AG08395 (cell line): ENCODE data around the gene HOXC11.
A peak's percentile ranks its signal among the peaks of the same experiment; 100 is the strongest.

Experiments used
- DNase-seq: peaks from one replicate; pipeline ENCODE4 v3.0.0; 2012; ENCODE audit warnings: mixed read lengths, low spot score

HOXC11 gene

DNA sequence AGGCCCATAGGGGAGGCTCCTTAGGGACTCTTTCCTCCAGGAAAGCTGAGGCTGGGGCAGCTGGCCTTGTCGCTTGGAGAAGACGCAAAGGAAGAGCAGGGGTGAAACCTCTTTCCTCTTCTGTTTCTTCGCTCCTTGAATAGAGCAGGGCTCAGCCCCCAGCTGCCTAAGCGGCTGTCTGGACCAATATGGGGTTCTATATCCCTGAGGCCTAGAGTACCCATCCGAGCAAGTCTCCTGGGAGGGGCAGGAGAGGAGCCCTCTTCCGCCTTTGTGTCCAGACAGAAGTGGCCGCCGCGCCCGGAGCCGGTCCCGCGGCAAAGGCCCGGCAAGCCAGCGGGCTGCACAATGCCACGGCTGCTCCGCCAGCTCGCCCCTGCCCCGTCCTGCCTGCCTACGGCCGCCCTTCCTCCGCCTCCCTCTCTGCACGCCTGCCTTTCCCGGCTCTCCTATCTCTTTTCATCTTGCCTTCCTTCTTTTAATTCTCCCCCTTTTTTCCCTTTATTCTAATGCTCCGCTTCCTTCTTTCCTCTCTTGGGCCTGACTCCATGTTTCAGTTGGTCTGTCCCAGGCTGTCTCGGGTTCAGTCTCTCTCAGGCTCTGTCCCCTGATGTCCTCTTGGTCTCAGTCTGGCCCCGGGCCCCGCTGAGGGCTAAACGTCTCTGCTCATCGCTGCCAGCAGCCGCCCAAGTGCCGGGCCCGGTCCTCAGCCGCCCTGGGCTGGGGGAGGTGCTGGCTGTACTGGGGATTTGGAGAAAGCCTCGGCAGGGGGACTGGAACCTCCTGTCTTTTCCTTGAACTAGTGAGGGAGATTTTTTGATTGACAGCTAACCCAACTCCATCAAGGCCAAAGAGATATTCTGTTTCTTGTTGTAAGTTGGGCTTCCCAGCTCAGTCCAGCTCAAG, 24.5 kb downstream of the HOXC11 start:
- no peak for DNase-seq

DNA sequence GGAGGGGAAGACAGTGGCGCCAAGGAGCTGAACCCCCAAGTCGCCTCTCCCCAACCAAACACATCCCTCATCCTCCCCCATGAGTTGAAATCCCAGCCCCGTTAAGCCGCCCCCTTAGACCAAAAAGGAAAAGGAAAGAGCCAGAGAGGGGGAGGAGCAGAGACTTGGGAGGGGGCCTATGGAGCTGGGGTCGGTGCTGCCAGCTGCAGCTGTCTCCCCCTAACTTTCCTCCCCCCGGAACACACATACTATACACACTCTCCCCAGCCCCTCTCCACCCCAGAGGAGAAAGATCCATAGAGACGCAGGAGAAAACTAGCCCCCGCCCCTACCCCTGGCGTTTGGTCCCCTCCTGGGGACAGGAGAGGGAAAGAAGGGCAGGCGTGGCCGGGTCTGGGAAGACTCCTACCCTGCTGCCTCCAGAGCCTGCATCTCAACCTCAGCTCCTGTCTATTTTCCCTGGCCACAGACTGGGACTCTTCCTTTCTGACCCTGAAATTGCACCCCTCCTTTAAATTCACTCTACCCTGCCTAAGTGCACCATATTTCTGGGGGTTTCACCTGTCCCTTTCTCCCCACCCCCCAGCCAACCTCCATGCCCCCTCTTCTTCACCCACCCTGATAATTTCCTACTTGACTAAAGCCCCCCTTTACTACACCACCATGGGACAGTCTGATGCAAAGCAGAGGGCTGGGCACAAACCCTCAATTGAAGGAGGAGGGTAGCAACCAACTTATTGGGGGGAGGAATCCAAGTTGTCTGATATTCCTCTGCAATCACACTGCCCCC, 25.4 kb downstream of the HOXC11 start:
- DNase-seq = no peak

DNA sequence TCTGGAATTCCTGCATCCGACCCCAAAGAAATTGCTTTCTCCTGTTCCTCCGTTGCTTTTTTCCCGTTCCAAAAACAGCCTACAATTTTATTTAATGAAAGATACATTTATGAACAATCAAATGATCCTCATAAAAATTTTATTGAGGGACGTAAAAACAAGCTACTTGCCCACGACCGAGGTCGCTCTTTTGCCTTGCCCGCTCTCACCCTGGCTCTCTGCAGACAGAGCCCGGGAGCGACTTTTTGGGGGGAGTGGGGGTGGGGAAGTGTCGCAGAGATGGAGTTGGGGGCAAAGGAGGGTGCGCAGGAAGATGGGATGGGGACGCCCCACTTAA, 25.9 kb downstream of the HOXC11 start:
- no peak for DNase-seq

DNA sequence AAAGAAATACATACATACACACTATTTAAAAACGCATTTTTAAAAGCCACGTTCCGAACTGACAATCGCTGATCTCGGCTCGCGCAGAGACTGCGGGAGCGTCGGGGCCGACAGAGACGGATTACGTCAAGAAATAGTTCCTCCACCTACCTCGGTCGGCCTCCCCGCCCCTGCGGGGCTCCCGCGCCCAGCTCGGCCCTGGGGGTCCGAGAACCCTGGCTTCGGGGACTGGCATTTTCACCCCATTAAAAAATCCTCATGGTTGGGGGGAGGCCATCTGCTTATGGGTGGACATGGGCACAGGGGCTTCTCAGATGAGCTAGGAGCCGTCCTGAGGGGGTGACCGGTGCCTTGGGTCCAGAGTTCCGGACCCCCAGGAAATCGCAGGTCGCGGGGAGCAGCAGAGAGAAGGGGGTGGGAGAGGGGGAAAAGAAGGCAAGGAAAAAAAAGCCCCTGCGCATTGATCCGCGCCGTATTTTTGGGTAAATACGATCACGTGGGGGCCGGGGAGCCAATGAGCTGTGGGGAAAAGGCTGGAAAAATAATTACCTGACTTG, 26.7 kb downstream of the HOXC11 start:
- peak; percentile 72 for DNase-seq

DNA sequence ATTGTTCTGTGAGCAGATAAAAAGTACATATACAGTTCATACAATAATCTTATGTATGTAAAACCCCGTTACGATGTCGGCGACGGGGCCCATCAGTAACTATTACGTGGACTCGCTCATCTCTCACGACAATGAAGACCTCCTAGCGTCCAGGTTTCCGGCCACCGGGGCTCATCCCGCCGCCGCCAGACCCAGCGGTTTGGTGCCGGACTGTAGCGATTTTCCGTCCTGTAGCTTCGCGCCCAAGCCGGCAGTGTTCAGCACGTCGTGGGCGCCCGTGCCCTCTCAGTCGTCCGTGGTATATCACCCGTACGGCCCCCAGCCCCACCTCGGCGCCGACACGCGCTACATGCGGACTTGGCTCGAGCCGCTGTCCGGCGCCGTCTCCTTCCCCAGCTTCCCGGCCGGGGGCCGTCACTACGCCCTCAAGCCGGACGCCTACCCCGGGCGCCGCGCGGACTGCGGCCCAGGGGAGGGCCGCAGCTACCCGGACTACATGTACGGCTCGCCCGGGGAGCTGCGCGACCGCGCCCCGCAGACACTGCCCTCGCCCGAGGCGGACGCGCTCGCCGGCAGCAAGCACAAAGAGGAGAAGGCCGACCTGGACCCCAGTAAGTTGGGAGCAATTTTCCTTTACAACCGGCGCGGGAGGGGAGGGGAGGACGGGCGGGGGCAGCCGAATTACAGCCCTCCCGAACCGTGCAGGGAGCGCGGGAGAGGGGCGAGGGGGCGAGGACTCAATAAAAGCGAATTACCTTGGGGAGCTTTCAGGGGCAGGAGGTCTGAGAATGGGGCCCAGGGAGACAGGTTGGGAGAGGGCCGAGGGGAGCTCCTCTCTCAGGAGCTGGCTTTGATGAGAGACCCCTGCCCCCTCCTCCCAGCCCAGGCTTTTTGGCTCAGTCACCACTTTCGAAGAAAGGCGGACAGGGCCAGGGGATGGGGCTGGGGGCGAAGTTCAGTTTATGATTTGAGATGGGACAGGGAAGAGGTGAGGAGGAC, 27.5 kb downstream of the HOXC11 start, which contains the start of gene HOXC9:
Gene HOXC9 (plus strand): TSS at position 46 of the 999 bp plus-strand sequence. CDS start 28 bp downstream, at position 74.
- DNase-seq = no peak

DNA sequence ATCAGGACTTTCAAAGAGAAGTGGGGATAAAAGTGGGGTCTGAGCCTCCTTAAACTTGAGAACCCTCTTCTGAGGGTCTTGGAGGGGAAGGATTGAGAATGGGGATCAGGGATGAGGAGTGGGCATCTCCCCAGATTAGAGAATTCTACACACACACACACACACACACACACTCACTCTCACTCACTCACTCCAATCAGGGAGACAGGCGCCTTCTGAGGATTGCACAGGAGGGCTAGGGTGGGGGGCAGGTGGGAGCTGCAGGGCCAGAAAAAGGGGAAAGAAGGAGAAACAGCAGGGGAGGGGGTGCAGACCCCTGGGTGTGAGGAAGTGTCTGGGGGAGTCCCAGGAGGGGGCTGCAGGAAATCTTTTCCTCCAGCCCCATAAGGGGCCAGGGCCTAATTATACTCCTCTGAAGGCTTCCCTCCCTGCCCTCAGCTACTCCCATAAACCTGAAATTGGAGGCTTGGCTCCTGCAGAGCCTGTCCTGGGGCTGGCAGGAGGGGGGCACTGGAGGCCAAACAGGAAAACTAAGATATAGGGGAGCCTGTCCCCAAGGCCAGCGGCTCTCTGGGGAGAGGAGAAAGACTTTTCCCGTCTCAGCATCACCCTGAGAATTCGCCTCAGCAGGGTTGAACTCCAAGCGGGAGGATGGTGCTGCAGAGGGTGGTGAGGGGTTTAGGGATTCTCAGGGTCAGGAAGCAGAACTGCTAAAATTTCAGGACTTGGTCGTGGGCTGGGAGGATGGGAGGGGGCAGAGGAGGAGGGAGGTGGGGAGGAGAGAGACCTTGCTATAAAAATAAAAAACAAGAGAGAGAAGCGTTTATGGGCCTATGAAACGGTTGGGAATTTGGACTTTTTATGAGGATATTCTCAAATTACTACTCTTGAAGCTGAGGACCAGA, 28.6 kb downstream of the HOXC11 start:
- no peak for DNase-seq

DNA sequence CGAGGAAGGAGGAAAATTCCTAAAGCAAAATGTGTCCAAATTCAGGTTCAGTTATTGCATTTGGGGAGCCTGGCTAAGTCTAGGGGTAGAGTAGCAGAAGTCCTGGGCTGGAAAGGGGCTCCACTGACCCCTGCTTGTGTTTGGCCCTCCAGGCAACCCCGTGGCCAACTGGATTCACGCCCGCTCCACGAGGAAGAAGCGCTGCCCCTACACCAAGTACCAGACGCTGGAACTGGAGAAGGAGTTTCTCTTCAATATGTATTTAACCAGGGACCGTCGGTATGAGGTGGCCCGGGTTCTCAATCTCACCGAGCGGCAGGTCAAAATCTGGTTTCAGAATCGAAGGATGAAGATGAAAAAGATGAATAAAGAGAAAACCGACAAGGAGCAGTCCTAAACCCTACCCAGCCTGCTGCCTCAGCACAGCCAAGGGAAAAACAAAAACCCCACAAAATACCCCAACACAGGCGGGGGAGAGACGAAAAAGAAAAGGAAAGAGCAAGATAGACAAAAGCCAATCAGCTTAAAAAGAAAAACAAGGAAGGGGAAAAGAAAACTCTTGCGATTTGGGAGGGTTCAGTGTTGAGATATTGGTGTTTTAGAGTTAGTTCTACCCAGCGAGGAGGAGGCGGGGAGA, 29.5 kb downstream of the HOXC11 start:
- no peak for DNase-seq

DNA sequence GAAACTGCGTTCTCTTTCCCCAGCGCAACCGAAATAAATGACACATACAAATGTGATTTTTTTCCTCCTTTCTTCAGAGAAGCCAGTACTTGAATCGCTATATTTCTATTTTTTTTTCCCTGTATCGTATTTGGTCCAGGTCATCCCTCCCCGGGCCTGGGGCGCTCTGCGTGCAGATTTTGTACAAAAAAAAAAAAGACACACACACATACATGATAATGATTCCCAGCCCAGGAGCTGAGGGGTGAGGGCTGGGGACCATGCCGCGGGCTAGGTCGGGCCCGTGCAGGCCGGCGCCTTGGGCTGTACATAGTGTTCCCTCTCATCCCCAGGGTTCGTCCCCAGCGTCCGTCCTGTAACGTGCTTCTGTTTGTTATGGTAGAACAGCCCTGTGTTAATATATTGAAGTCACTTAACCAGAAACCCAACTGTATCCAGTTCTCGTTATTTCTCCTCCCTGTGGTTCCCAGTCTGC, 30.0 kb downstream of the HOXC11 start:
- no peak for DNase-seq

DNA sequence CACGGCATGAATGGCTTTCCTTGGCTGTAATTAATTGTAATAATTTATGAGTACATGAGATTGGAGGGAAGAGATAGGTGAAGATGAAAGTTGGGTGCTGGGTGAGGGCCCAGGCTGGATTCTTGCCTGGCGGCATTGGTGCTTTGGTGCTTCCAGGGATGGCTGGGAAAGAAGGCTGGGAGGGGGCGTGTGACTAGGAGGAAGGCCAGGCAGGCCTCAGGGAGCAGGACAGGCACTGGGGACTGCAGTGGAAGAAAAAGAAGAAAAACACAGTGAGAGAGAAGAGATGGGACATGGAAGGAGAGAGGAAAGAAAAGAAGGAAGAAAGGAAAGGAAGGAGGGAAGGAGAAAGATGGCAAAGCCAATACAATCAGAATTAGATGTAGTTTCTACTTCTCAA, 30.7 kb downstream of the HOXC11 start:
- no peak for DNase-seq

DNA sequence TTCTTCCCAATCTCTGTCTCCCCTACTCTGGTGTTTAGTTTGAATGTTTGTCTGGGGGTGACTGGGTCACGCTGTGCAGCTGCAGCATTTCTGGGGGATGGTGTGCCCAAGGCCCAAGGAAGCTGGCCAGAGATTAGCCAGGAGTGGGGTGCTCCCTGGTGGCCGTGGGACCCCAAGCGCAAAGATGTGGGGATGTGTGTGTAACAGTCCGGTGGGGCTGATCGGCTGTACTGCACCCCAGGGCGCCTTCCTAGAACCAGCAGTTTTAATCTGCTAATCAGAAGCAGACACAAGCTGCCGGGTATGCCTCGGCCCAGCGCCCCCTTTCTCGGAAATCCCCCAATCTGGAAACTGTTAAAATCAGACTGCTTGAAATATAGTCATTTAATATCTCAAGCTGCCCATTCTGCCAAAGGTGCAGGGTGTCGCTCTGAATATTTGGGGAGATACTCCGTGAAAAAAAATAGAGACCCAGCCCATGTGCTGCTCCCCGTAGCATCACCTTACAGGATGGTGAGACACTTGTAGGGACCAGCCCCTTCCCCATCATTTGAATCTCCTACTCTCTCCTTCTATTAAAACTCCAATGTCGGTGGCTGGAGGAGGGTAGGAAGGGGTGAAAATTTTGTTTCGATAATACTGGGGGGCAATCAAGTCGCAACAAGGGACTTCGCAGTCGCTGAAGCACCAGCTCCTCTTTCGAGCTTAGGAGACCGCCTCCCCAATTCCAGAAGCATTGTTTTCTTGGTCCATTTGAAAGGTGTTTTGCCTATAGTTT, 31.3 kb downstream of the HOXC11 start:
- DNase-seq = no peak

DNA sequence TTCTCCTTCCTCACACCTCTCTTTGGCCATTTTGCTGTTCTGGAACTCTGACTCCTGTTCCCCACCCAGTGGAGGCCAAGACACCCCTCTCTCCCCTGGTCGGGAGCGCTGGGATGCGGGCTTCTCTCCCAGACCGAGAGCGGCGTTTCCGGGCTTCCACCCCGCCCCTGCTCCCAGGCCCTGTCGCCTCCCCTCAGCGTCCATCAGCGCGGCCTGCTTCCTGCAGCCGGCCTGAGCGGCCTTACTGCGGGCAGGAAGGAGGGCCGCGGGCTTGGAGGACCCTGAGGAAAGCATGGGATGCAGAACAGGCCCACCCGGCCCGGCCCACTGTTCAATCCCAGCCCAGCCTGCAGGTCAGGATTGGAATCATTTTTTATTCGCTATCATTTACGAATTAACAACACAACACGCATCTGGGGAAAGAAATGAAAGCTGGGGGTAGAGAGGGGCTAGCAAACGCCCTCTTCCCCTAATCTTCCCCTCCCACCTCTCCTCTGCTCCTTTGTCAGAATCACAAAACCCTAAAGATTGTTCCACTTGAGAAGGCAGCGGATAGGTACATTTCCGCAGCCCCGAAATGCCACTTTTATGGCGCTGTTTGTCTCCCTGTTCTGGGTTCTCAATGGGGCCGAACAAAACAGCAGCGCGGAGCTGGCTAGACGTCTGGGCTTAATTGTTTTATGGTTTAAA, 32.1 kb downstream of the HOXC11 start:
- DNase-seq = no peak

DNA sequence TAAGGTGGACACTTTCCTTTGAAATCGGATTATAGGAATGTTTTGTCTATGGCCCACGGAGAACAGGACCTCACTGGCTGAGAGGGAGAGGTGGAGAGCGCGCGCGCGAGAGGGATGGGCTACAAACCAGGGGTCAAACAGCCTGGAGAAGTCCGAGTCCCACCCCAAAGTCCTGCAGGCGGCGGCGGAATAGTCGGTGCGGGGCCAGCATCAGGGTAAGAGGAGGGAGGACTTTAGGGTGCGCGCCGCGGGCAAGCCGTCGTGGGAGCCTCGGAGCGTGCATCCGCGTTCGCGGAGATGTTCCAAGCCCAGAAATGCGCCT, 32.6 kb downstream of the HOXC11 start:
- no peak for DNase-seq

DNA sequence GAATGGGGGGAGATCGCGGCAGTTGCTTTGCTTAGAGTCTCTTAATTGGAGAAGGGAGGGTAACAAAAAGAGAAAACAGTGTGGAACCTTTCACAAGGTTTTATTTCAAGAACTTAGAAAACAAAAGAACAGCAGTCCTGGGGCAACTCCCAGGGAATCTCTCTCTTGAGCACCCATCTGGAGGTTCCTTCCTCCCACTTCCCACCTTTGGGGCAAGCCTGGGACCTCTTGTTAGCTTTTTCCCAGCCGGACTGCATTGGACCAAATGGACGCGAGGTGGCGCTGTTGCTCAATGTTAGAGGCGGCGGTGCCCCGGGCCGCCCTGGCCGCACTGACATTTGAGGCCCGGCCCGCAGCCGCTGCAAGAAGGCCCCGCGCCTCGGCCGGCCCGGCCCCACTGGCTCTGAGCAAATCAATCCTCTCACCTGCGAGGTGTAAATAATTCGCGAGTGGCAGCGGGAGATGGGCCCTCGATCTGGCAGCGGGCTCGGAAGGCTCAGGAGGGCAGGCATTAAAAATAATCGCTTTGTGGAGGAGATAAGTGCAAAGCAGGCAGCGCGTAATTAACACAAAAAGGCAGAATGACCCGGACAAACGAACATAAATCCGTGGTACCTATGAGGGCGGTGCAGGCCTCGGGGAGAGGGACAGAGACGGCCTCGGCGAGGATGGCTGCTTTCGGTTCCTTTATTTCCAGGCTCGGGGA, 33.1 kb downstream of the HOXC11 start:
- peak; percentile 79 for DNase-seq

DNA sequence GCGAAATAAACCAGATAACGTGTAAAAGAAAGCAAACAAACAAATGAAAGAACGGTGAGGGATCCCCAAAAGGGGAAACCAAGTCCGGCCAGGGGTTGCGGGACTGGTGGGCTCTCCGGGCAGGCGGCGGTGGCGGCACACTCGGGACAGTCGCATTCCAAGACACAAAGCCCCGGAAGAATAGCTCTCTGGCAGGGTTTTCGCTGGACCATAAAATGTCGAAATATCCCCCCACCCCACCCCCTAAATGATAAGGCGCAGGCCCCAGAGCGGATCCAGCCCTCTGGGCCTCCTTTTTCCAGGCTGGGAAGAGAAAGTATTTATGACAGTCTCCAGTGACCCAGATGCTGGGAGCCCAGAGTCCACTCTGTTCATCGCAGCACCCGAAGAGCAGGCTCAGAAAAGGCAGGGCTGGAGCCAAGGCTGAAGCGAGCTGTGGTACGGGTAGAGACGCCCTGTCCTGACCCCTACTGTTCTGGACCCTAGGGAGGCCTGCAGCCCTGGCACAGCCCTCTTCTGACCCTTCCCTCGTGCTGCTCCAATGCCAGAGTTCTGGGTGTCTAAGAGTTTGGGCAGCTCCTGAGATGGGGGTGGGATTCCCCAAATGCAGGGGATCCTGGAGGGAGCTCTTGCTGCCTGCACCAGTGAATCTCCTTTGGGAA, 33.8 kb downstream of the HOXC11 start:
- DNase-seq = no peak

DNA sequence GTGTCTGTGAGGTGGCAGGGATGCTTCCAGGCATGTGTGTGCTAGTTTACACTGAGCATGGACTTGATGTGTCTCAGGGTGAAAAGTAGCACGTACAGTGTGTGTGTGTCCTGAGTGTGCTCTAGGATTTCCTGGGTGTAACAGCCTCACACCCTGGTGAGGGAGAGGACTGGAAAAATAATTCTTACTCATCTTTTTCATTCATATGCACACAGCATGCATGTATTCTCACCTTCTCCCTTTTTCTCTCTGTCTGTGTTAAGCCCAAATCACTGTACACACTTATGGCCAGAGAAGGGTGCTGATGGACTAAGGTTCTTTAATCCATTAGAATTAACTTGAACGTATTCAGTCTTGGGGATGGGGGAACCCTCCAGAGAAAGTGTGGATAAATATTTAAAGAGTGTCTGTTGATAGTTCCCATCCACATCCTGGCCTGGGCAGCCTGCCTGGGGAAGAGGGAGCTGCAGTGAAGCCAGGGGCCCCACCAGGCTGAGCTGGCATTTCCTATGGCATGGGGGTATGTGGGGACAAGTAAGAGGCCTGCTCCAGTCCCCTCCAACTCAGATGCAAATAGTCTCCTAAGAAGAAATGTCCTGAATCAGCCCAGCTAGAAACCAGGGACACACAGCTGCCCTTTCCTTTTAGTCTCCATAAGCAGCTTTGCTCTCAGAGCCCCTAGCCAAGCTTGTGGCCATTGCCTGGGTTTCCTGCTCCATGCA, 34.8 kb downstream of the HOXC11 start:
- DNase-seq = no peak

DNA sequence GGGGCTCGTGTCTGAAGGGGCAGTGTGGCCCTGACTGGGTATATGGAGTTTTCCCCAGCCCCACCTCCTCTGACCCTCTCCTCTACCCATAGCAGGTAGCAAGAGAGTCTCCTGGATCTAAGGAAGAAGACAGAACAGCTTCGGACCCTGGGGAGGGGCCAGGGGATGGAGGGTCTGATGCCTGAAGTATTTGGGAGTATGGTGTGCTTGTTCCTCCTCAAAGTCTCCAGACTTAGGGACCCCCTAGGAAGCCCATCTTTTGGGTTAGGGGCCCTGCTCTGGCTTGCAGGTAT, 35.3 kb downstream of the HOXC11 start:
- DNase-seq = no peak
